H1 (cell line): ENCODE data around the gene CRACDL. TPM values are rescaled to one million over a fixed set of nuclear protein-coding genes. Genes with fewer than 3 reads are reported as not detected.

Experiments used
- ATF2 ChIP-seq: IDR thresholded peaks from 2 replicates; pipeline ENCODE4 v1.6.1; 2012; ENCODE audit warnings: low read length, inconsistent platforms
- CEBPB ChIP-seq: IDR thresholded peaks from 2 replicates; pipeline ENCODE4 v1.6.1; 2012; ENCODE audit warnings: low read depth, low read length
- NRF1 ChIP-seq: IDR thresholded peaks from 2 replicates; pipeline ENCODE4 v1.6.1; 2011; ENCODE audit warnings: mild to moderate bottlenecking, low read depth, low read length, improper control_type of control experiment
- SIN3A ChIP-seq, 2 experiments: IDR thresholded peaks in 1 of 2; conservative IDR thresholded peaks in 1 of 2; 2 replicates each; pipeline ENCODE4 v1.6.1; 2011 to 2012; ENCODE audit warnings: low read length in 2 of 2, improper control_type of control experiment in 1 of 2, low read depth in 1 of 2, mild to moderate bottlenecking in 1 of 2
- SUZ12 ChIP-seq: fragments of 200-600 bp; sonication (generic); IDR thresholded peaks from 2 replicates; pipeline ENCODE4 v1.6.1; 2012; ENCODE audit warnings: mild to moderate bottlenecking, inconsistent platforms, low read length, moderate library complexity, mixed read lengths
- TCF12 ChIP-seq: IDR thresholded peaks from 2 replicates; pipeline ENCODE4 v1.6.1; 2011; ENCODE audit warnings: low read depth, mild to moderate bottlenecking, low read length
- polyA plus RNA-seq, 7 experiments: library from polyadenylated mRNA; depleted of rRNA in 3 of 7; stranded (reverse) in 5 of 7; unstranded in 2 of 7; fragments of >200 nt in 5 of 7; fragments of 200-250 nt in 2 of 7; gene quantifications; 1 replicate in 5 of 7; 2 replicates in 1 of 7; 4 replicates in 1 of 7; pipeline versions ENCODE4 v1.2.1 to v1.2.3, GENCODE V29; 2011 to 2013; ENCODE audit warnings: missing spikeins in 2 of 7, mixed read lengths in 2 of 7
- total RNA-seq: library from RNA; stranded (reverse); fragmentation: NEBNext Ultra II Directional; extraction: Animal tissue kit (Norgen Biotek cat#: 25700); gene quantifications from 2 replicates; pipeline ENCODE4 v1.2.1, GENCODE V29; 2021
- TF ChIP-seq, protein P1 (sequence below): IDR thresholded peaks from 2 replicates; pipeline ENCODE4 v1.6.1; 2012; ENCODE audit warnings: inconsistent platforms

The CRACDL gene
- total and polyA plus RNA-seq, 2 of the 8 experiments (the other 6 are each of a cell fraction or from before 2014, with no cell fraction given) = 0.07 to 0.38 TPM

GRCh38 chr2:98832172-98832571 lies 103.9 kb downstream of the CRACDL start (continued):
- TF ChIP-seq SIN3A (conservative IDR thresholded peaks at IDR 0.05 in 1 of 2, IDR thresholded peaks at IDR 0.05 in 1 of 2; ENCODE audit: low read depth in 1 of 2, low read length in 2 of 2) (no peak), NRF1 (no peak), ATF2 (no peak), SUZ12 (no peak), CEBPB (no peak), TCF12 (no peak)
- TF ChIP-seq, protein P1, sequence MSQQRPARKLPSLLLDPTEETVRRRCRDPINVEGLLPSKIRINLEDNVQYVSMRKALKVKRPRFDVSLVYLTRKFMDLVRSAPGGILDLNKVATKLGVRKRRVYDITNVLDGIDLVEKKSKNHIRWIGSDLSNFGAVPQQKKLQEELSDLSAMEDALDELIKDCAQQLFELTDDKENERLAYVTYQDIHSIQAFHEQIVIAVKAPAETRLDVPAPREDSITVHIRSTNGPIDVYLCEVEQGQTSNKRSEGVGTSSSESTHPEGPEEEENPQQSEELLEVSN = no peak
